ENCODE data around the gene DLG2. TPM values are rescaled to one million over a fixed set of nuclear protein-coding genes. Genes with fewer than 3 reads are reported as not detected.

The DLG2 gene
- total RNA-seq, 4 donors from 2014 or later, result 11.0 to 34.2 (median 19.8) TPM

DNA sequence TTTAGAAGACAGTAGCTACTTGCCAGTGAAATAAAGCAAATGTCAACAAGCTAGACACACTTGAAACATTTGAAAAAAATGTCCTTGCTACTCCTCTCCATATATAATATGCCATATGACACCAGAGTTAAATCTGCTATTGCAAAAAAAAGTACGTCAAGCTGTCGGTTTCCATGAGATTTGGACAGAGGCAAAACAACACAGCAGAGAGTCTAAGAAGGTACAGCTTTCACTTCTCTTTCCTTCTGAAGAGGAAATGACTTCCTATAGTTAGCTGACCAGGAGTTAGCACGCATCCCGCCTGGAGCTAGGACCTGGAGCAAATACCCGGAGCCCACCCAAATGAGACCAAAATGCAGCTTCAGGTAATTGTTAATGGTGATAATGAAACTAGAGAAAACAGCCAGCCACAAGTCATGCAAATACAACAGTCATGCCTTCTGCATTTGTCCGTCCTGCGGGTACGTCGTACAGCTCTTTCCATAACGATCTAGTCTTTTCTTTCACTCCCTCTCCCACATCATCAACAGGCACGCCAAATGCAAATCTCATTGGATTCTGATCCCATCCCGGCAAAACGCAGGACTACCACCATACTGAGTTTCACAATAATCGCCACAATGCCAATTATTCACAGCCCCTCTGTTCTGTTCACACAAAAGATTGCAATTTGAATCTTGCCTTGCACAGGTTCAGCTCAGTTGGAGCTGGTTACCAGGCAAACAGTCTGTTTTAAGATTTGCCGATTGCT lies 1945.9 kb downstream of the DLG2 start:
- Histone ChIP-seq H3K27me3 (no peaks in the 10 kb centered on the region), H3K9me3 (no peaks in the 10 kb centered on the region), H3K27ac (no peak overlapping the region), H3K4me1 (no peaks in the 10 kb centered on the region), H3K36me3 (no peaks in the 10 kb centered on the region), H3K4me3 (peak overlapping the region in 1 of 2 donors; percentile 9)
- TF ChIP-seq, protein P1, sequence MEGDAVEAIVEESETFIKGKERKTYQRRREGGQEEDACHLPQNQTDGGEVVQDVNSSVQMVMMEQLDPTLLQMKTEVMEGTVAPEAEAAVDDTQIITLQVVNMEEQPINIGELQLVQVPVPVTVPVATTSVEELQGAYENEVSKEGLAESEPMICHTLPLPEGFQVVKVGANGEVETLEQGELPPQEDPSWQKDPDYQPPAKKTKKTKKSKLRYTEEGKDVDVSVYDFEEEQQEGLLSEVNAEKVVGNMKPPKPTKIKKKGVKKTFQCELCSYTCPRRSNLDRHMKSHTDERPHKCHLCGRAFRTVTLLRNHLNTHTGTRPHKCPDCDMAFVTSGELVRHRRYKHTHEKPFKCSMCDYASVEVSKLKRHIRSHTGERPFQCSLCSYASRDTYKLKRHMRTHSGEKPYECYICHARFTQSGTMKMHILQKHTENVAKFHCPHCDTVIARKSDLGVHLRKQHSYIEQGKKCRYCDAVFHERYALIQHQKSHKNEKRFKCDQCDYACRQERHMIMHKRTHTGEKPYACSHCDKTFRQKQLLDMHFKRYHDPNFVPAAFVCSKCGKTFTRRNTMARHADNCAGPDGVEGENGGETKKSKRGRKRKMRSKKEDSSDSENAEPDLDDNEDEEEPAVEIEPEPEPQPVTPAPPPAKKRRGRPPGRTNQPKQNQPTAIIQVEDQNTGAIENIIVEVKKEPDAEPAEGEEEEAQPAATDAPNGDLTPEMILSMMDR (IDR thresholded peaks at IDR 0.05), result no peak
- 81 to 82% methylated on average over 11 to 14 of the region's 15 CpGs for WGBS, 2 donors (ENCODE audit: low coverage in 1 of 2)
- ATAC-seq, result no peak

DNA sequence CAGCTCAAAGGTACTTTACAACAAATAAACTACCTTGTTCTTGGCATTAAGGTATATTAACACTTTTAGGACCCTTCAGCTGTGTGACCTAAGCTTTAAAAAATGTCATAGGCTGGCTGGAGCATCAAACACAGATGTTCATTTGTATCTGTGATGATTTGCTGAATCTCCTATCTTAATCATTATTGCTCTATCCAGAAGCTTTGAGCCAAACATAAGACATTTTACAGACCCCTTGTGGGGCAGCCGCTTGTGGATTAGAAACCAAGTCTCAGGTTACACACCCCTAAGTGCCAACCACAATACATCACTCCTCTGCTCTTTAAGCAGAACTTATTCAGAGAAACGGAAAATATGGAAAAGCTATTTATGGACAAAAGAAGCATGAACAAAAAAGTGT lies 1946.8 kb downstream of the DLG2 start:
- no peaks in the 10 kb centered on the region for H3K4me1 ChIP-seq
- H3K36me3 ChIP-seq, result no peaks in the 10 kb centered on the region
- H3K9me3 ChIP-seq, result no peaks in the 10 kb centered on the region
- TF ChIP-seq POLR2AphosphoS5 (IDR thresholded peaks at IDR 0.05), result no peak
- no peak for TF ChIP-seq POLR2A (IDR thresholded peaks at IDR 0.05)
- TF ChIP-seq EP300 (IDR thresholded peaks at IDR 0.05), result no peak
- TF ChIP-seq, protein P1 (IDR thresholded peaks at IDR 0.05), result no peak
- H3K4me3 ChIP-seq, result no peak overlapping the region
- no peaks in the 10 kb centered on the region for H3K27me3 ChIP-seq
- no peak for ATAC-seq
- H3K27ac ChIP-seq, result no peak overlapping the region
- WGBS, 2 donors (ENCODE audit: low coverage in 1 of 2), result 17 to 29% methylated on average over 2 of the region's 2 CpGs

- no peak overlapping the region for H3K27ac ChIP-seq
- no peak overlapping the region for H3K4me3 ChIP-seq
- TF ChIP-seq, protein P1 (IDR thresholded peaks at IDR 0.05), result no peak
- TF ChIP-seq POLR2A (IDR thresholded peaks at IDR 0.05), result no peak
- no peak for TF ChIP-seq EP300 (IDR thresholded peaks at IDR 0.05)
- TF ChIP-seq POLR2AphosphoS5 (IDR thresholded peaks at IDR 0.05), result no peak
- no peaks in the 10 kb centered on the region for H3K36me3 ChIP-seq
- WGBS, 2 donors (ENCODE audit: low coverage in 1 of 2), result 70 to 96% methylated on average over 4 to 5 of the region's 5 CpGs
- no peaks in the 10 kb centered on the region for H3K9me3 ChIP-seq
- no peak for ATAC-seq
- H3K27me3 ChIP-seq, result no peaks in the 10 kb centered on the region
- H3K4me1 ChIP-seq, result no peaks in the 10 kb centered on the region
Measured at GRCh38 chr11:83678831-83679584, 1948.1 kb downstream of the DLG2 start.

DNA sequence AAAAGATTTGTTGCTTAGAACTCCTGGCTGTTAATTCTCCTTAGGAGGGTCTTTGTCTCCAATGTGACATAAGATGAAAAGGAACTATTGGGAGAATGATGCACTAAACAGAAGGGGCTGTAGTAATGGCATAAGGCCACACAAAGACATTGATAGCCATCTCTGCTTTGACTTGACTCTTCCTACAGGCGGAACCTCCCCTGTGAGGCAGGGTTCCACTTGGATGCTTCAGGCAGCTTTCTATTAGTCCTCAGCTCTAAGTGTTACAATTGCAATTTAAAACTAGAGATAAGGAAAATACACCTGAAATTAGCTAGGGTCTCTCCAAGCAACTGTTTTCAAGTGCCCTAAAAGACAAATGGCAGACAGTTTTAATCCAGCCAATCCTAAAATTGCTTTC lies 1949.4 kb downstream of the DLG2 start:
- no peak for TF ChIP-seq EP300 (IDR thresholded peaks at IDR 0.05)
- TF ChIP-seq POLR2A (IDR thresholded peaks at IDR 0.05), result no peak
- TF ChIP-seq, protein P1 (IDR thresholded peaks at IDR 0.05), result no peak
- no peak for TF ChIP-seq POLR2AphosphoS5 (IDR thresholded peaks at IDR 0.05)
- Histone ChIP-seq H3K4me3 (no peak overlapping the region), H3K27ac (no peak overlapping the region), H3K36me3 (no peaks in the 10 kb centered on the region), H3K9me3 (no peaks in the 10 kb centered on the region), H3K27me3 (no peaks in the 10 kb centered on the region), H3K4me1 (no peaks in the 10 kb centered on the region)
- 100% methylated on average over 1 of the region's 1 CpG for WGBS, 2 donors (ENCODE audit: low coverage in 1 of 2)
- ATAC-seq, result no peak
